ENCODE data around the gene DLG3. TPM values are rescaled to one million over a fixed set of nuclear protein-coding genes. Genes with fewer than 3 reads are reported as not detected.

DLG3 gene
- total and polyA plus RNA-seq, 10 of the 15 experiments (the other 5 are each of a cell fraction or from before 2014, with no cell fraction given) = 1.3 to 32.2 (median 3.9) TPM

DNA sequence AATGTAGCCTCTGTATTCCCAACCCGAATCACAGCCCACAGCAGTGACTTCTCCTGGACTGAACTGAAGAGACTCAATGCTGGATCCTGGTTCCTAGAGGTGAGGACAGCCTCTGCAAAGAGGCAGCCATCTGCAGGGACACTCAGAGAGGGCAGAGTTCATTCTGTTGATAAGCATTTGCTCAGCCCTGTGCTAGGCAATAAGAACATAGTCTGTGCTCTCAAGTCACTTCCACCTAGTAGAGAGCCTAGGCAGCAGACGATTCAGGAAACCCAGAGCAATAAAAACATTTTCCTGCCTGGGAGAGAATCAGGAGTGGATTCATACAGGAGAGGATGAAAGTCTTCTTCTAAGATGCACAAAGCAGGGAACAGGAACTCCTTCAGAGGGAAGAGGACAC is 17.3 kb upstream of the DLG3 start:
- ChIA-PET SMC1A (ENCODE audit: uncharacterized antibody, unreplicated experiment) (no interaction called here), CTCF (no interaction called here), POLR2A (no interaction called here), RAD21 (ENCODE audit: unreplicated experiment) (no interaction called here)
- H3K4me1 ChIP-seq (ENCODE audit: control insufficient read depth, insufficient read depth, low read length) = no peaks in the 10 kb centered on the region
- in situ Hi-C loops (cut with MboI) = loop anchor here (25.0 kb wide), 1 partner anchor 390 kb away; the partner anchor contains the start of gene AWAT2
- TF ChIP-seq ELK1 (IDR thresholded peaks at IDR 0.05; ENCODE audit: low read depth, low read length) = no peak
- TF ChIP-seq, protein P1, sequence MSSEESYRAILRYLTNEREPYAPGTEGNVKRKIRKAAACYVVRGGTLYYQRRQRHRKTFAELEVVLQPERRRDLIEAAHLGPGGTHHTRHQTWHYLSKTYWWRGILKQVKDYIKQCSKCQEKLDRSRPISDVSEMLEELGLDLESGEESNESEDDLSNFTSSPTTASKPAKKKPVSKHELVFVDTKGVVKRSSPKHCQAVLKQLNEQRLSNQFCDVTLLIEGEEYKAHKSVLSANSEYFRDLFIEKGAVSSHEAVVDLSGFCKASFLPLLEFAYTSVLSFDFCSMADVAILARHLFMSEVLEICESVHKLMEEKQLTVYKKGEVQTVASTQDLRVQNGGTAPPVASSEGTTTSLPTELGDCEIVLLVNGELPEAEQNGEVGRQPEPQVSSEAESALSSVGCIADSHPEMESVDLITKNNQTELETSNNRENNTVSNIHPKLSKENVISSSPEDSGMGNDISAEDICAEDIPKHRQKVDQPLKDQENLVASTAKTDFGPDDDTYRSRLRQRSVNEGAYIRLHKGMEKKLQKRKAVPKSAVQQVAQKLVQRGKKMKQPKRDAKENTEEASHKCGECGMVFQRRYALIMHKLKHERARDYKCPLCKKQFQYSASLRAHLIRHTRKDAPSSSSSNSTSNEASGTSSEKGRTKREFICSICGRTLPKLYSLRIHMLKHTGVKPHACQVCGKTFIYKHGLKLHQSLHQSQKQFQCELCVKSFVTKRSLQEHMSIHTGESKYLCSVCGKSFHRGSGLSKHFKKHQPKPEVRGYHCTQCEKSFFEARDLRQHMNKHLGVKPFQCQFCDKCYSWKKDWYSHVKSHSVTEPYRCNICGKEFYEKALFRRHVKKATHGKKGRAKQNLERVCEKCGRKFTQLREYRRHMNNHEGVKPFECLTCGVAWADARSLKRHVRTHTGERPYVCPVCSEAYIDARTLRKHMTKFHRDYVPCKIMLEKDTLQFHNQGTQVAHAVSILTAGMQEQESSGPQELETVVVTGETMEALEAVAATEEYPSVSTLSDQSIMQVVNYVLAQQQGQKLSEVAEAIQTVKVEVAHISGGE (CRISPR knock-in tag; IDR thresholded peaks at IDR 0.05) = no peak
- no peak for TF ChIP-seq CEBPZ (IDR thresholded peaks at IDR 0.05; ENCODE audit: low read depth, low read length)
- TF ChIP-seq ZNF622 (IDR thresholded peaks at IDR 0.05) = no peak
- no peak for TF ChIP-seq SMARCA5 (IDR thresholded peaks at IDR 0.05)
- TF ChIP-seq ATF7 (IDR thresholded peaks at IDR 0.05; ENCODE audit: low read depth) = no peak
- no peak for TF ChIP-seq HCFC1 (IDR thresholded peaks at IDR 0.05; ENCODE audit: low read length)
- TF ChIP-seq TAF1 (IDR thresholded peaks at IDR 0.05; ENCODE audit: borderline replicate concordance, low read depth, low read length) = no peak
- H4K20me1 ChIP-seq (ENCODE audit: control insufficient read depth, insufficient read depth) = no peaks in the 10 kb centered on the region
- no peak overlapping the region for H3K9ac ChIP-seq (ENCODE audit: control insufficient read depth, insufficient read depth, low read length)
- no peak overlapping the region for H2AFZ ChIP-seq (ENCODE audit: control insufficient read depth, low read depth, low read length)
- H3K4me2 ChIP-seq (ENCODE audit: control insufficient read depth, insufficient read depth) = no peak overlapping the region
- no peaks in the 10 kb centered on the region for H3K79me2 ChIP-seq (ENCODE audit: control insufficient read depth, insufficient read depth, low read length)
- FAIRE-seq (no peak), ATAC-seq (no peak), DNase-seq (ENCODE audit: low read depth, low spot score) (no peak)
- WGBS (ENCODE audit: insufficient coverage, insufficient replicate concordance, low lambda C conversion rate, missing lambda C conversion rate) = 0% methylated on average over 2 of the region's 2 CpGs
- H3K9me3 ChIP-seq (replicated peaks; ENCODE audit: control insufficient read depth, insufficient read depth, low read length) = no peaks in the 10 kb centered on the region
- intact Hi-C loops (cut with micrococcal nuclease; ENCODE audit: unreplicated experiment) = no loop called here
- no peaks in the 10 kb centered on the region; a peak in 1 of 4 replicates for H3K36me3 ChIP-seq (ENCODE audit: control insufficient read depth in 2 of 2, insufficient read depth in 2 of 2, low read length in 1 of 2)
- no peaks in the 10 kb centered on the region for H3K27me3 ChIP-seq (replicated peaks in 1 of 2; ENCODE audit: control insufficient read depth in 2 of 2, insufficient read depth in 2 of 2, low read length in 1 of 2)
- H3K4me3 ChIP-seq = no peak overlapping the region
- BruUV-seq (replicated peaks) = no TSS peak
- H3K27ac ChIP-seq (ENCODE audit: control insufficient read depth, insufficient read depth) = no peak overlapping the region
